Ascending aorta (tissue), 2 donors: Measurements from ENCODE around the gene NINJ2. TPM values are rescaled to one million over a fixed set of nuclear protein-coding genes. Genes with fewer than 3 reads are reported as not detected.

ENCODE experiments used
- DNase-seq, 2 donors: peaks; one replicate each; pipeline ENCODE4 v3.0.0-alpha.2; 2019; ENCODE audit warnings: low spot score in 2 of 2
- H3K27ac ChIP-seq, 2 donors: fragments of 200-600 bp; sonication (generic); one replicate each; pipeline ENCODE4 v1.5.1; 2016 to 2017; ENCODE audit warnings: mild to moderate bottlenecking in 1 of 2
- H3K27me3 ChIP-seq: fragments of 200-600 bp; sonication (generic); one replicate; pipeline ENCODE4 v1.5.1; 2017
- H3K36me3 ChIP-seq, 2 donors: fragments of 200-600 bp; sonication (generic); one replicate each; pipeline ENCODE4 v1.5.1; 2016
- H3K4me1 ChIP-seq, 2 donors: fragments of 200-600 bp; sonication (generic); one replicate each; pipeline ENCODE4 v1.5.1; 2016 to 2017; ENCODE audit warnings: mild to moderate bottlenecking in 1 of 2
- H3K4me3 ChIP-seq, 2 donors: fragments of 200-600 bp; sonication (generic); one replicate each; pipeline ENCODE4 v1.5.1; 2016 to 2017; ENCODE audit warnings: mild to moderate bottlenecking in 1 of 2
- H3K9me3 ChIP-seq, 2 donors: fragments of 200-600 bp; sonication (generic); one replicate each; pipeline ENCODE4 v1.5.1; 2016
- intact Hi-C: fragments of 100-400 bp; cut with DNase I; formaldehyde crosslinking; loops from one replicate; pipeline ENCODE4 v1.15.1; 2023
- total RNA-seq: library from RNA; depleted of rRNA; stranded (reverse); fragments of >200 nt; gene quantifications from one replicate; pipeline ENCODE4 v1.1.0, GENCODE V29; 2016
- TF ChIP-seq, protein P1 (sequence below), 3 experiments: fragments of 200-600 bp in 2 of 3; fragments of 450-650 bp in 1 of 3; sonication (generic) in 2 of 3; IDR thresholded peaks; one replicate each; pipeline ENCODE4 v1.5.1; 2016 to 2019; ENCODE audit warnings: antibody characterized with exemption in 3 of 3, mild to moderate bottlenecking in 1 of 3, moderate library complexity in 1 of 3

Gene NINJ2
- total RNA-seq, 1 donor from 2014 or later: 24.1 TPM

DNA sequence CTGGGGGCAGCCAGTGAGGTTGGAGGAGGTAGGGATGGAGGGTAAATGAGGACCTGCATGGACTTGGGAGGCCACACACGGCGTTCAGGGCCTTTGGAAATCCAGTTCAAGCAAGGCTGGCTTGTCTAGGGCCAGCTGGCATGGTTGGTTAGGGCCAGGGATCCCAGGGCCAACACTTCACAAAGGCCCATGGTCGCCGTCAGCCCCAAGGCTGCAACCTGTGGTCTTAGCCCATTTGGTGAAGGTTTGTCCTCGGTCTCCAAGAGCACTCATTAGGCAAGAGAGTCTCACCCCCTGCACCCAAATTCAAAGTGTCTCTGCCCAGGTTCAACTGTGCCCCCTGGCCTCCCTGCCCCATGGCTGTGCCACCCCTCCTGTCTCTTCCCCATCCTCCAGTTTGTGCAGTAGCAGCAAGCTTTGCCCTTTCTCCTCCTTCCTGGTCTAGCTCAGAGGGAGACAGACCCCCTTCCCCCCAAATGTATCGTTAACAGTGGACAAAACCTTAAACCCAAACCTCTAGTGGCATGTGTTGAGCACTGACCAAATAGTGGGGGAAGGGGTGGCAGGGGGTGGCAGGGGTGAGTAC is 94.1 kb downstream of the NINJ2 start:
- H3K27ac ChIP-seq: peak overlapping the region in 1 of 2 donors; percentile 93
- H3K4me3 ChIP-seq: peak overlapping the region; percentile 68 to 77
- TF ChIP-seq, protein P1, sequence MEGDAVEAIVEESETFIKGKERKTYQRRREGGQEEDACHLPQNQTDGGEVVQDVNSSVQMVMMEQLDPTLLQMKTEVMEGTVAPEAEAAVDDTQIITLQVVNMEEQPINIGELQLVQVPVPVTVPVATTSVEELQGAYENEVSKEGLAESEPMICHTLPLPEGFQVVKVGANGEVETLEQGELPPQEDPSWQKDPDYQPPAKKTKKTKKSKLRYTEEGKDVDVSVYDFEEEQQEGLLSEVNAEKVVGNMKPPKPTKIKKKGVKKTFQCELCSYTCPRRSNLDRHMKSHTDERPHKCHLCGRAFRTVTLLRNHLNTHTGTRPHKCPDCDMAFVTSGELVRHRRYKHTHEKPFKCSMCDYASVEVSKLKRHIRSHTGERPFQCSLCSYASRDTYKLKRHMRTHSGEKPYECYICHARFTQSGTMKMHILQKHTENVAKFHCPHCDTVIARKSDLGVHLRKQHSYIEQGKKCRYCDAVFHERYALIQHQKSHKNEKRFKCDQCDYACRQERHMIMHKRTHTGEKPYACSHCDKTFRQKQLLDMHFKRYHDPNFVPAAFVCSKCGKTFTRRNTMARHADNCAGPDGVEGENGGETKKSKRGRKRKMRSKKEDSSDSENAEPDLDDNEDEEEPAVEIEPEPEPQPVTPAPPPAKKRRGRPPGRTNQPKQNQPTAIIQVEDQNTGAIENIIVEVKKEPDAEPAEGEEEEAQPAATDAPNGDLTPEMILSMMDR (IDR thresholded peaks at IDR 0.05): no peak
- intact Hi-C loops: loop anchor here (10.0 kb wide), 2 partner anchors 526 to 1016 kb away; no protein-coding TSS in a partner anchor
- H3K4me1 ChIP-seq: peaks cover 7 to 21% of the 10 kb centered on the region in 2 donors
- H3K36me3 ChIP-seq: no peaks in the 10 kb centered on the region
- H3K9me3 ChIP-seq: no peaks in the 10 kb centered on the region
- DNase-seq: no peak
- no peaks in the 10 kb centered on the region for H3K27me3 ChIP-seq

DNA sequence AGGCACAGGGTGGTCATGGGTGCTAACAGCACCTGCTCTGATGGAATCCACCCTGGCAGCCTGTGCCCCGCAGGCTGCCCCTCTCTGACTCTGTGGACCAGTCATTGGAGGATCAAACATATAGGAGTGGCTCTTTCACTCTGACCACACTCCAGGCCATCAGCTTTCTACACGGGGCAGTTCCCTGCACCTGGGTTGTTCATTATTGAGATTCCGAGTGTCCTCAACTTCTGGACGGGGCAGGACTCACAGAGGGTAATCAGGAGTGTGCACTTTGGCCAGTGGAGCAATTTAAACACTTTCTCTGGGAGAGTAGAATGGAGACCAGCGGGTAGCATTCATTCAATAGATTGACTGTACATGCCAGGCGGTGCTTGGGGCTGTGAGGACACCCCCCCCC is 94.8 kb downstream of the NINJ2 start:
- DNase-seq: no peak
- no peaks in the 10 kb centered on the region for H3K27me3 ChIP-seq
- peaks cover 7 to 28% of the 10 kb centered on the region in 2 donors for H3K4me1 ChIP-seq
- no peak overlapping the region for H3K27ac ChIP-seq
- H3K9me3 ChIP-seq: no peaks in the 10 kb centered on the region
- TF ChIP-seq, protein P1 (IDR thresholded peaks at IDR 0.05): no peak
- H3K36me3 ChIP-seq: no peaks in the 10 kb centered on the region
- no peak overlapping the region for H3K4me3 ChIP-seq
- intact Hi-C loops: loop anchor here (10.0 kb wide), 2 partner anchors 526 to 1016 kb away; no protein-coding TSS in a partner anchor

DNA sequence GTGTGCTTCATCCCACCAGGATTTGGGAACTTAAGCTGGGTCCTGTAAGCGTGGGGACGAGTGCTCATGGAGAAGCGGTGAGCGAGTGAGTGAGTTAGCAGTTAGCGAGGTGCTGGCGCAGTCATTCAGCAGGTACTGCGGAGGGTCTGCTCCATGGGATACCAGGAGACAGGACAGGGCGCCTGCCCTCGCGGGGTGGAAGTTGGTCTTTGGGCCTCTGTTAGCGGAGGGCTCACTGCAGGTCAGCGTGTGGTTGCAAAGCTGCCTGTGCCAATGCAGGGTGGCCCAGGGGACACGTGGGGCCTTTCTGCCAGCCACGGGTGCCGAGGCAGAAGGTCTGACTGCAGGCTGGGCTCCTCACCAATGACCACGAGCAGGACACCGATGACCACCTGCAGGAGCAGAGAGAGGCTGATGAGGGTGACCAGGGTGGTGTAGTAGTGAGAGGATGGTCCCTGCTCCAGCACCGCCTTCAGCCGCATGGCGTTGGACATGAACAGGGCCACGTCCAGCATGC is 97.6 kb downstream of the NINJ2 start:
- DNase-seq: no peak
- Histone ChIP-seq H3K36me3 (peaks cover 0 to 12% of the 10 kb centered on the region in 2 donors), H3K4me1 (peaks cover 0 to 12% of the 10 kb centered on the region in 2 donors), H3K27me3 (no peaks in the 10 kb centered on the region), H3K4me3 (no peak overlapping the region), H3K27ac (no peak overlapping the region), H3K9me3 (no peaks in the 10 kb centered on the region)
- intact Hi-C loops: loop anchor here (10.0 kb wide), 2 partner anchors 529 to 1019 kb away; no protein-coding TSS in a partner anchor
- TF ChIP-seq, protein P1 (IDR thresholded peaks at IDR 0.05): no peak

DNA sequence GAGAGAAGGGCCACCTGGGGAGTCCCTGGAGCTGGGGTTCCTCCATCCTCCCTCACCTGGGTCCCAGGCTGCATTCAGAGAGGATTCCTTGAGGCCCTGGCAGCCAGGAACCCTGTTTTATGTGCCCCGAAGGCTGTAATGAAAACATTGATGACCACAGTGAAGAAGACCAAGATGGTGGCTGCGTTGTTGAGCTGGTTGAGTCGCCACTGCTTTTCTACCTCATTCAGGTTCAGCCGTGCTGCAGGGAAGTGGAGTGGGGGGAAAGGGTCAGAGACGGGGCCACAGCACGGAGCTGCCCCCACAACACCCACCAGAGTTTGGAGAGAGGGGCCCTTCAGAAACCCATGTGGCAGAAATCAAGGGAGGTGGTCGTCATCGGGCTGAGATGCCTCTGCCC is 98.1 kb downstream of the NINJ2 start:
- TF ChIP-seq, protein P1 (IDR thresholded peaks at IDR 0.05): no peak
- intact Hi-C loops: loop anchor here (10.0 kb wide), 2 partner anchors 530 to 1020 kb away; no protein-coding TSS in a partner anchor
- no peak overlapping the region for H3K27ac ChIP-seq

DNA sequence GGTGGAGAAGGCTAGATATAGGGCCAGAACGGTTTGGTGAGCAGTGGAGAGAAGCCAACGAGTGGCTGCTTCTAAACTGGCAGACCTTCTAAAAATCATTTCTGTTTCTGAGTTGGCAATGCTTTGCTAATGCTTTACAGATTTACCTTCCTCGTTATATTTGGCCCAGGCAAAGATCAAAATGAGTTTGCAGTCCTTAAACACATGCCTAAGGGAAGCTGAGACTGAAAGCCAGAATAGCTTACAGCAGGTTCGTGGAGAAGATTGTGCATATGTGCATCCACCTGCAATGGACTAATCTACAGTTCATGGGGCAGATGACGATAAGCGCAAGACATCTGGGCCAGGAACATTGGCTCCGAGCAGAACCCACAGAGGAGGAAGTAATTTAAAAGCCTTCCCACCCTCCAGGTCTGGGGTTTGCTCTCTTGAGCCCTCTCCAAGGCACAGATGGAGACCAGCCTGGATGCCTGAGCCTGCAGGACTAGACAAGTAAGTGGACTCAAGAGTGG is 99.4 kb downstream of the NINJ2 start:
- H3K27ac ChIP-seq: peak overlapping the region in 1 of 2 donors; percentile 14
- peaks cover 0 to 7% of the 10 kb centered on the region in 2 donors for H3K4me1 ChIP-seq
- H3K9me3 ChIP-seq: no peaks in the 10 kb centered on the region
- TF ChIP-seq, protein P1 (IDR thresholded peaks at IDR 0.05): no peak
- no peaks in the 10 kb centered on the region for H3K27me3 ChIP-seq
- no peak overlapping the region for H3K4me3 ChIP-seq
- intact Hi-C loops: loop anchor here (10.0 kb wide), 2 partner anchors 531 to 1021 kb away; no protein-coding TSS in a partner anchor
- peaks cover 0 to 18% of the 10 kb centered on the region in 2 donors for H3K36me3 ChIP-seq
- no peak for DNase-seq

More for the DNA sequence above, 98.1 kb downstream of the NINJ2 start:
- no peaks in the 10 kb centered on the region for H3K9me3 ChIP-seq
- H3K36me3 ChIP-seq: peaks cover 0 to 12% of the 10 kb centered on the region in 2 donors
- H3K4me3 ChIP-seq: no peak overlapping the region
- H3K4me1 ChIP-seq: peaks cover 0 to 10% of the 10 kb centered on the region in 2 donors
- no peaks in the 10 kb centered on the region for H3K27me3 ChIP-seq
- DNase-seq: no peak
